Upper lobe of left lung (tissue), 6 donors: ENCODE data around the gene ANKS1B. TPM values are rescaled to one million over a fixed set of nuclear protein-coding genes. Genes with fewer than 3 reads are reported as not detected.
"Not testable (repeated sequence)": the region's sequence is repeated elsewhere in the genome, so short reads cannot be mapped to it uniquely, and the experiment has no call there.

Experiments used
- ATAC-seq, 2 donors: fragments of 200-7000 bp; cut with Tn5 transposase; one replicate each; pipeline ENCODE4 v1.9.1; 2022; ENCODE audit warnings: mild to moderate bottlenecking in 2 of 2, moderate library complexity in 2 of 2; ENCODE audit not compliant: low FRiP score in 2 of 2
- DNase-seq, 2 donors: peaks; one replicate each; pipeline ENCODE4 v3.0.0-alpha.2; 2019 to 2020
- H3K27ac ChIP-seq, 4 donors: fragments of 200-600 bp; sonication (generic); one replicate each; pipeline ENCODE4 v1.5.1; 2016 to 2019
- H3K27me3 ChIP-seq, 4 donors: fragments of 200-600 bp; sonication (generic); one replicate each; pipeline ENCODE4 v1.5.1; 2017 to 2019
- H3K36me3 ChIP-seq, 4 donors: fragments of 200-600 bp; sonication (generic); one replicate each; pipeline ENCODE4 v1.5.1; 2016 to 2019
- H3K4me1 ChIP-seq, 4 donors: fragments of 200-600 bp; sonication (generic); one replicate each; pipeline ENCODE4 v1.5.1; 2018 to 2019
- H3K4me3 ChIP-seq, 4 donors: fragments of 200-600 bp; sonication (generic); one replicate each; pipeline ENCODE4 v1.5.1; 2017 to 2019; ENCODE audit warnings: mild to moderate bottlenecking in 2 of 4, moderate library complexity in 1 of 4
- H3K9me3 ChIP-seq, 4 donors: fragments of 200-600 bp; sonication (generic); one replicate each; pipeline ENCODE4 v1.5.1; 2018 to 2019
- EP300 ChIP-seq, 4 donors: sonication (generic); formaldehyde crosslinking; IDR thresholded peaks; one replicate each; pipeline ENCODE4 v1.5.1; 2017; ENCODE audit warnings: antibody characterized with exemption in 4 of 4, control low read depth in 2 of 4
- POLR2A ChIP-seq, 4 donors: fragments of 450-650 bp; IDR thresholded peaks; one replicate each; pipeline ENCODE4 v1.5.1; 2016 to 2017; ENCODE audit warnings: antibody characterized with exemption in 4 of 4, mild to moderate bottlenecking in 2 of 4
- POLR2AphosphoS5 ChIP-seq, 2 donors: sonication (generic); formaldehyde crosslinking; IDR thresholded peaks; one replicate each; pipeline ENCODE4 v1.5.1; 2017; ENCODE audit warnings: antibody characterized with exemption in 2 of 2
- WGBS, 2 donors: methylation state at CpG; one replicate each; pipeline ENCODE4 v1.1.5; 2017 to 2018; 5-methylcytosine and 5-hydroxymethylcytosine counted together
- total RNA-seq, 6 donors: library from RNA; depleted of rRNA in 4 of 6; stranded (reverse); fragments of >200 nt in 4 of 6; gene quantifications; one replicate each; pipeline versions ENCODE4 v1.1.0 to v1.2.1, GENCODE V29; 2016 to 2021
- TF ChIP-seq, protein P1 (sequence below), 6 experiments: fragments of 450-650 bp in 4 of 6; fragments of 200-600 bp in 2 of 6; sonication (generic) in 2 of 6; IDR thresholded peaks; one replicate each; pipeline ENCODE4 v1.5.1; 2016 to 2019; ENCODE audit warnings: antibody characterized with exemption in 6 of 6
- donor health status: DM: no; HTN: no; CAD: no; lungs with moderate emphysema.
- donor health status: DM: no; HTN: yes; CAD: no; lungs with severe emphysema.

Gene ANKS1B
- total RNA-seq, 6 donors from 2014 or later: 5.1 to 23.7 (median 7.2) TPM

DNA sequence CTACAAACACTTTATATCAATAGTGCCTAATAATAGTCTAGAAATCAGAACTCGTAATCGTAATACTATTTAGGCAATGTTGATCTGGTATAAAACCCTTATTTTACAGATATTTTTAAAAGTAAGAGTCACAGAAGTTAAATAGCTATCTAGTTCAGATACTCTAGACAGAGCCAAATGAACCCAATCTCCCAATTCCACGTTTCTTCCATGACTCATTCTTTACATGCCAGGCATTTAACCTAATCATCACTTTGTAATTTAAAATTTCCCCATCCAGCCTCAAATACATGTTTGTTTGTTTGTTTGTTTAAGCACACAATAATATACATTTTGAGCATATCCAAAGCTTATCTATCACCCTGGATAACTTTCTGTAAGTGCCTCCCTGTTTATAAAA is 373.6 kb downstream of the ANKS1B start:
- ATAC-seq (no peak), DNase-seq (no peak)
- Histone ChIP-seq H3K4me1 (no peaks in the 10 kb centered on the region), H3K27ac (no peak overlapping the region), H3K27me3 (no peaks in the 10 kb centered on the region), H3K9me3 (no peaks in the 10 kb centered on the region), H3K4me3 (no peak overlapping the region), H3K36me3 (no peaks in the 10 kb centered on the region)
- TF ChIP-seq, protein P1, sequence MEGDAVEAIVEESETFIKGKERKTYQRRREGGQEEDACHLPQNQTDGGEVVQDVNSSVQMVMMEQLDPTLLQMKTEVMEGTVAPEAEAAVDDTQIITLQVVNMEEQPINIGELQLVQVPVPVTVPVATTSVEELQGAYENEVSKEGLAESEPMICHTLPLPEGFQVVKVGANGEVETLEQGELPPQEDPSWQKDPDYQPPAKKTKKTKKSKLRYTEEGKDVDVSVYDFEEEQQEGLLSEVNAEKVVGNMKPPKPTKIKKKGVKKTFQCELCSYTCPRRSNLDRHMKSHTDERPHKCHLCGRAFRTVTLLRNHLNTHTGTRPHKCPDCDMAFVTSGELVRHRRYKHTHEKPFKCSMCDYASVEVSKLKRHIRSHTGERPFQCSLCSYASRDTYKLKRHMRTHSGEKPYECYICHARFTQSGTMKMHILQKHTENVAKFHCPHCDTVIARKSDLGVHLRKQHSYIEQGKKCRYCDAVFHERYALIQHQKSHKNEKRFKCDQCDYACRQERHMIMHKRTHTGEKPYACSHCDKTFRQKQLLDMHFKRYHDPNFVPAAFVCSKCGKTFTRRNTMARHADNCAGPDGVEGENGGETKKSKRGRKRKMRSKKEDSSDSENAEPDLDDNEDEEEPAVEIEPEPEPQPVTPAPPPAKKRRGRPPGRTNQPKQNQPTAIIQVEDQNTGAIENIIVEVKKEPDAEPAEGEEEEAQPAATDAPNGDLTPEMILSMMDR (IDR thresholded peaks at IDR 0.05): no peak
- TF ChIP-seq EP300 (IDR thresholded peaks at IDR 0.05) (no peak), POLR2A (IDR thresholded peaks at IDR 0.05) (no peak), POLR2AphosphoS5 (IDR thresholded peaks at IDR 0.05) (no peak)
- WGBS, 2 donors: 68 to 76% methylated on average over 3 of the region's 3 CpGs

DNA sequence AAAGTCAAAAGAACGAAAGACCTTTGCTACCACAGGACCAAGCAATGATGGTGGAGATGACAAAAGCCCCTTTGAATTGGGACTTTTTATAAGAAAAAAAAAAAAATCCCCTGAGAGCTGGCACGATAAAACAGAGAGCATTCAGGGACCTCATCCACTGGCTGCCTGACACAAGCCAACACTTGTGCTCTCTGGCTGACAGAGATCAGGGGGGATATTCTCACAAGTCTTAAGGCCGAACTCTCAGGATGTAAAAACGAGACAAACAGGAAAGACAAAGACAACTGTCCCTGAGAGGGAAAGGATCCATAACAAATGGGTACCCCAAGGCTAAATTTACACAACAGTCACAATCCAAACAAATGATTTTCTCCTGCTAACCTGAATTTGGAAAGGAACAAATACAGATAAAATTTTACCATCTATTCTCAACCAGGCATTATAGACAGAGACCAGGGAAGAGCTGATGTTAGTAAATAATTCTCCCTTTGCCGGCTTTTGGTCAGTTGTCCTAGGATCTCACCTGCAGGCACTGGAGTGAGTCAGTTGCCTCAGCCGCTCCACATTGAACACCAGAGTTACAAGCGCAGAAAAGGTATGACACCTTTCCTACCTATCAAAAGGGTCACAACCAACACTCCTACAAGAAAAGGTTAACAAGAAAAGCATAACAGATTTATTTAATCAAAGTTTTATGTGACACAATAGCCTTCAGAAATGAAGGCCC is 375.1 kb downstream of the ANKS1B start:
- no peak for ATAC-seq
- H3K9me3 ChIP-seq: no peaks in the 10 kb centered on the region
- no peak overlapping the region for H3K4me3 ChIP-seq
- 56 to 59% methylated on average over 7 of the region's 7 CpGs for WGBS, 2 donors
- H3K27ac ChIP-seq: no peak overlapping the region
- no peak for DNase-seq
- H3K4me1 ChIP-seq: no peaks in the 10 kb centered on the region
- TF ChIP-seq, protein P1 (IDR thresholded peaks at IDR 0.05): no peak
- TF ChIP-seq EP300 (IDR thresholded peaks at IDR 0.05) (no peak), POLR2A (IDR thresholded peaks at IDR 0.05) (no peak), POLR2AphosphoS5 (IDR thresholded peaks at IDR 0.05) (no peak)
- H3K27me3 ChIP-seq: no peaks in the 10 kb centered on the region
- H3K36me3 ChIP-seq: no peaks in the 10 kb centered on the region

DNA sequence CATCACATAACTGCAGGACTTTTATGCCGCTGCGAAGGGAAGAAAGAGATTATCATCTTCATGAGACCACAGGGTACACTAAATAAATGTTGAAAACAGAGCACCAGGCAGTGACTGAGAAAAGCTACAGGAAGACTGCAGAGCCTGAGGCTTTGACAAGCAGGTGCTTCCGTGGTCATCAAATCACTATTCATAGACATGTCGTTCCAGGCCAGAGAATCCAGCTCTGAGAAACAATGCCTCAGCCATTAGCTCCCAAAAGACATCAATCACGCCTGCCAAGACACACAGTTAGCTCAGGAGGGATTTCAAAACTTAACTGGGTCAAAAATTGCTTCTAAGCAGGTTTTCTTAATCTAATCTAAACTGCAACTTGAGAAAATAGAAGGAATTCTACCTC is 384.3 kb downstream of the ANKS1B start:
- Histone ChIP-seq H3K9me3 (no peaks in the 10 kb centered on the region), H3K27ac (no peak overlapping the region), H3K36me3 (no peaks in the 10 kb centered on the region), H3K27me3 (no peaks in the 10 kb centered on the region), H3K4me1 (no peaks in the 10 kb centered on the region), H3K4me3 (no peak overlapping the region)
- TF ChIP-seq POLR2AphosphoS5 (IDR thresholded peaks at IDR 0.05) (no peak), POLR2A (IDR thresholded peaks at IDR 0.05) (no peak), EP300 (IDR thresholded peaks at IDR 0.05) (no peak)
- TF ChIP-seq, protein P1 (IDR thresholded peaks at IDR 0.05): no peak
- ATAC-seq (no peak), DNase-seq (no peak)
- 23 to 31% methylated on average over 5 of the region's 5 CpGs for WGBS, 2 donors

DNA sequence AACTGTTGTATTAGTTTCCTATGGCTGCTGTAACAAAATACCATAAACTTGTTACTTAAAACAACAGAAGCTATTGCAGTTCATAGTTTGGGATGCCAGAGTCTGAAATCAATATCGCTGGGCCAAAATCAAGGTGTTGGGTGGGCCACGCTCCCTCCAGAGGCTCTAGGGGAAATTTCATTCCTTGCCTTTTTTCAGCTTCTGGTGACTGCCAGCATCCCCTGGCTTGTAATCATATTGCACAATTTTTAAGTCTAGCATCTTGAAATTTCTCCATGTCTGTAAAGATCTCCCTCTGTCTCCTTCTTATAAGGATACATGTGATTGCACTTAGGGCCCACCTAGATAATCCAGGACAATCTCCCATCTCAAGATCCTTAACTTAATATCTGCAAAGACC is 386.0 kb downstream of the ANKS1B start:
- WGBS, 2 donors: 87 to 89% methylated on average over 2 of the region's 2 CpGs
- H3K4me1 ChIP-seq: no peaks in the 10 kb centered on the region
- no peak for DNase-seq
- TF ChIP-seq, protein P1 (IDR thresholded peaks at IDR 0.05): no peak
- TF ChIP-seq POLR2AphosphoS5 (IDR thresholded peaks at IDR 0.05) (no peak), EP300 (IDR thresholded peaks at IDR 0.05) (no peak), POLR2A (IDR thresholded peaks at IDR 0.05) (no peak)
- ATAC-seq: no peak
- no peaks in the 10 kb centered on the region for H3K36me3 ChIP-seq
- H3K4me3 ChIP-seq: no peak overlapping the region
- H3K27me3 ChIP-seq: no peaks in the 10 kb centered on the region
- no peaks in the 10 kb centered on the region for H3K9me3 ChIP-seq
- no peak overlapping the region for H3K27ac ChIP-seq

DNA sequence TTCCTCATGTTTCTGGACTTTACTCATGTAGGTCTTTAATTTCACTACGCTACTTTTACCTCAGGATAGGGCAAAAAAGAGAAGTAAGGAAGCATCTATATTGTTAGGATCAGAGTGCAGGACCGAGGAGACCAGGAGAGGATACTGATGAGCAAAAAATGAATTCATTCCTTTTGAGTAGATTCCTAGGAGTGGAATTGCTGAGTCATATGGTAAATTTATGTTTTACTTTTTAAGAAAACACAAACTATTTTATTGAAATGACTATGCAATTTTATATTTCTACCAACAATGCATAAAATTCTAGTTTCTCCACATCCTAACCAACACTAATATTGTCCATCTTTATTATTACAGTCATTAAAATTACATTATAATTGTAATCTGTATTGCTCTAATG is 388.0 kb downstream of the ANKS1B start:
- TF ChIP-seq POLR2A (IDR thresholded peaks at IDR 0.05) (no peak), POLR2AphosphoS5 (IDR thresholded peaks at IDR 0.05) (no peak), EP300 (IDR thresholded peaks at IDR 0.05) (no peak)
- TF ChIP-seq, protein P1 (IDR thresholded peaks at IDR 0.05): no peak
- ATAC-seq: no peak
- Histone ChIP-seq H3K27me3 (no peaks in the 10 kb centered on the region), H3K4me1 (no peaks in the 10 kb centered on the region), H3K27ac (no peak overlapping the region), H3K36me3 (no peaks in the 10 kb centered on the region), H3K9me3 (no peaks in the 10 kb centered on the region), H3K4me3 (no peak overlapping the region)
- DNase-seq: no peak
- WGBS, 2 donors: 89 to 90% methylated on average over 2 of the region's 2 CpGs

DNA sequence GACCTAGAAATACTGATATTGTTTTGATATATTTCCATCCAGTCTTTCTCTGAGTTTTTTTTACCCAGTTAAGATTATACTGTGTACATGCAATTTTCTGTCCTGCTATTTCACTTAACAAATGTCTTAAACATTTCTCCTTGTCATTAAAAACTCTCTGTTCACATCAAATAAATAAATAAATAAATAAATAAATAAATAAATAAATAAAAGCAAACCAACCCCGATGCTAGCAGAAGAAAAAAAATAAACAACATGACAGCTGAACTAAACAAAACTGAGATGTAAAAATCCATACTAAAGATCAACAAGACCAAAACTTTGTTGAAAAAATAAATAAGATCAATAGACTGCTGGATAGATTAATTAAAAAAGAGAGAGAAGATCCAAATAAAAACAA is 407.6 kb downstream of the ANKS1B start:
- not testable (repeated sequence) for H3K4me3 ChIP-seq, H3K27ac ChIP-seq, H3K9me3 ChIP-seq, DNase-seq, ATAC-seq, H3K4me1 ChIP-seq, H3K27me3 ChIP-seq, H3K36me3 ChIP-seq
- WGBS, 2 donors: 50 to 64% methylated on average over 1 of the region's 1 CpG
